ENCODE measurements around the gene HCRTR2. TPM values are rescaled to one million over a fixed set of nuclear protein-coding genes. Genes with fewer than 3 reads are reported as not detected.

The HCRTR2 gene
- total RNA-seq, 2 donors from 2014 or later: not detected

DNA sequence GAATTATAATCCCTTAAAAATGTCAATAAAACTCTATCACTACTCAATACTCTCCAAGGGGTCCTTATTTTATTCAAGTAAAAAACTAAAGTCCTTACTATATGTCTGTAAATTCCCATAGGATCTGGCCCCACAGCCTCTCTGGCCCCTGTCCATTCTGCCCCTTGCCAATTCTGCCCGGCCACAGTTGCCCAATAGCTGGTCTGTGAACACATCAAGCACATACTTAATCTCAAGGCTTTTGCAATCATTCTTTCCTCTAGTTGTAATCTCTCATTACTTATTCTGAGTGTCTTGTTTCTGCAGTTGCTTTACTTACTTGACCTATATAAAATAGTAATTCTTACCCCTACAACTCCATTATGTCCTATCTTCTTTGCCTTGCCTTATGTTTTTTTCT, 130.4 kb downstream of the HCRTR2 start:
- Mint-ChIP-seq H3K9me3 (peaks cover 11% of the 10 kb centered on the region in 2 donors), H3K27ac (no peak overlapping the region), H3K36me3 (ENCODE audit: insufficient read depth in 2 of 2) (no peaks in the 10 kb centered on the region), H3K4me1 (ENCODE audit: low read depth) (no peaks in the 10 kb centered on the region), H3K4me3 (no peak overlapping the region), H3K27me3 (ENCODE audit: low read depth) (no peaks in the 10 kb centered on the region)
- ATAC-seq (replicated peaks in 1 of 2) (no peak), DNase-seq (no peak)

DNA sequence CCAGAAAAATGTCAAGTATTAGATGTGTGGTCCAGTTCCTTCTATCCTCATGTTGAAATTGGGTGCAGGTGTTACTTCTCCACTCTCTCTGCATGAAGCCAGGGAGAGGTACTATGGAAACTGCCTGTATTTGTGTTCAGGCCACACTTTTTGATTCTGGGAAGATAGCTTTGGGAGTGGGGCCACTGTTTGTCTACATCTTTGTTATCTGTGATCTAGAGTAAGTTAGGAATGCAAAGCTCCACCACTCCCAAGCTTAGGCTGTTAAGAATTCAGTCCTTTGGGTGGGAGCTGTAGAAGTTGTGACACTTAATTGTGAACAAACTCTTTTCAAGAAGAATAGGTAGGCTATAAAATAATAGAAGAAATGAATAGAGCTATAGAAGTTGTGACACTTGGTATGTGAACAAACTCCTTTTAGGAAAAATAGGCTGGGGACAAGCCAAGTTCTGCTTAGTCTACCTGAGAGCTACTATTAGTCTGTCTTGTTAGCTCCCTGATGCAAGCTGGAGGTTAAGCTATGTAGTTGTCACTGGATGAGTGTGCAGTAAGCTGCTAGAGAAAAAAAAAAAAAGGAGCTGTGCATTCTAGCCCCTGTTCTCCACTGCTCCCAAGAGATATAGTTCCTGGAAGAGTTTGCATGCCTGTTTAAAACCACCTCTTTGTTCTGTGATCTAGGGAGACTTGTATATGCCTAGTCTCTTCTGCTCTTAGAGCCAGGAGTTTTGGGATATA, 145.8 kb downstream of the HCRTR2 start:
- Mint-ChIP-seq H3K4me3 (no peak overlapping the region), H3K9me3 (peaks cover 10 to 14% of the 10 kb centered on the region in 2 donors), H3K4me1 (ENCODE audit: low read depth) (no peaks in the 10 kb centered on the region), H3K27me3 (ENCODE audit: low read depth) (no peaks in the 10 kb centered on the region), H3K27ac (no peak overlapping the region), H3K36me3 (ENCODE audit: insufficient read depth in 2 of 2) (peaks cover 0 to 2% of the 10 kb centered on the region in 2 donors)
- ATAC-seq (replicated peaks in 1 of 2): no peak
- no peak for DNase-seq

DNA sequence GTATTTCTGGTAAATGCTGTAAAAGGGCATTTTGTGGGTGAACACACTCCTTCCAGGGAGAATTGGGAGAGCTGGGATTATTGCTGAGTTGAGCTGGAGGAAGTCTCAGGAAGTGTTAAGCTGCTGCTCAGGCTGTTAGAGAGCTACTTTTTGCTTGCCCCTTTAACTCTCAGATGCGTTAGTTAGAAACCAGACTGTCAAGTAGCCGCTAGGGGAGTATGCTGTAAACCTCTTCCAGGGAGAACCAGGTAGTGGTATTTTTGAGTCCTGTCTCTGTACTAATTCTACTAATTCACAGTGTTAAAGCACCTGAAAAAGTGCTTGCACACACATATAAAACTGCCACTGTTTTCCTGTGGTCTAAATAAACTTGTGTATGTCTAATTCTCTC, 146.4 kb downstream of the HCRTR2 start:
- H3K27ac Mint-ChIP-seq: no peak overlapping the region
- H3K9me3 Mint-ChIP-seq: peaks cover 13 to 16% of the 10 kb centered on the region in 2 donors
- DNase-seq (no peak), ATAC-seq (replicated peaks in 1 of 2) (no peak)
- H3K27me3 Mint-ChIP-seq (ENCODE audit: low read depth): no peaks in the 10 kb centered on the region
- H3K36me3 Mint-ChIP-seq (ENCODE audit: insufficient read depth in 2 of 2): peaks cover 0 to 2% of the 10 kb centered on the region in 2 donors
- H3K4me1 Mint-ChIP-seq (ENCODE audit: low read depth): no peaks in the 10 kb centered on the region
- no peak overlapping the region for H3K4me3 Mint-ChIP-seq

DNA sequence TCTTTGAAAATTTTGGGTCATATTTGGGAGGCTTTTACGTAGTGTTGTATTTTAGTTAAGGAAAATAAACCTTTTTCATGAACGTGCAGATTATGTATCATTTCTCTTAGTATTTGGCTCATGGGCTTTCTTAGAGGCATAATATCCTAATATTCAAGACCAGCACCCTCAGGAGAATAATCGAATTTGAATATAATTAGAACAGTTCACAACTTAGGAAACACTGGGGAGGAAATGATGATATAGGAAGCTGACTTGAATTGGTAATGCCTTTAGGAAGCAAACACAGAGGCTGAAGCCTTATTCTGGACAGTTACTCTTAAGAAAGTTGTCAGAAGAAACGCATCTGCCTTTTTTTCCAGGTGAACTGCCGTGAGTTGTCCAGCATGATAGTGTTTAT, 152.9 kb downstream of the HCRTR2 start, which contains the start of gene GFRAL:
Gene GFRAL, plus strand, starts transcription at position 301 of the 400 bp plus-strand sequence. Its CDS starts 86 bp downstream, at position 387.
- Mint-ChIP-seq H3K27me3 (ENCODE audit: low read depth) (no peaks in the 10 kb centered on the region), H3K9me3 (peaks cover 7% of the 10 kb centered on the region in 2 donors)
- DNase-seq: no peak

More for the DNA sequence above, 152.9 kb downstream of the HCRTR2 start, which contains the start of gene GFRAL:
- Mint-ChIP-seq H3K27ac (no peak within 1 kb of the TSS), H3K4me1 (ENCODE audit: low read depth) (no peaks in the 10 kb centered on the region), H3K4me3 (no peak within 1 kb of the TSS), H3K36me3 (ENCODE audit: insufficient read depth in 2 of 2) (no peaks in the 10 kb centered on the region)
- no peak for ATAC-seq (replicated peaks in 1 of 2)

Other genes starting within 250 kb of the HCRTR2 start
- gene GFRAL, start 153.0 kb downstream of the HCRTR2 start, total RNA-seq: not detected